Smooth muscle cell (in vitro differentiated cells): ENCODE data around the gene DRD4. TPM values are rescaled to one million over a fixed set of nuclear protein-coding genes. Genes with fewer than 3 reads are reported as not detected.

Experiments used
- DNase-seq: peaks from one replicate; lab custom pipeline; 2025; ENCODE audit not compliant: unreplicated experiment; lab: John Stamatoyannopoulos, UW
- H2AFZ ChIP-seq: fragments of 200-600 bp; sonication (generic); 2 replicates; pipeline ENCODE4 v1.6.0; 2016; ENCODE audit warnings: antibody characterized with exemption, low read depth, mild to moderate bottlenecking
- H3F3A ChIP-seq: fragments of 200-600 bp; sonication (generic); 2 replicates; pipeline ENCODE4 v1.6.0; 2017; ENCODE audit warnings: antibody characterized with exemption, low read depth
- H3K27ac ChIP-seq: fragments of 200-600 bp; sonication (generic); 2 replicates; pipeline ENCODE4 v1.5.1; 2016; ENCODE audit warnings: low read depth, mild to moderate bottlenecking
- H3K27me3 ChIP-seq: fragments of 200-600 bp; sonication (generic); 2 replicates; pipeline ENCODE4 v1.6.1; 2016; ENCODE audit warnings: low read depth, mild to moderate bottlenecking
- H3K36me3 ChIP-seq: fragments of 200-600 bp; sonication (generic); 2 replicates; pipeline ENCODE4 v1.5.1; 2016; ENCODE audit warnings: low read depth
- H3K4me1 ChIP-seq: fragments of 200-600 bp; sonication (generic); 2 replicates; pipeline ENCODE4 v1.5.1; 2016; ENCODE audit warnings: low read depth
- H3K4me2 ChIP-seq: fragments of 200-600 bp; sonication (generic); 2 replicates; pipeline ENCODE4 v1.6.0; 2016; ENCODE audit warnings: mild to moderate bottlenecking
- H3K4me3 ChIP-seq: fragments of 200-600 bp; sonication (generic); 2 replicates; pipeline ENCODE4 v1.5.1; 2016; ENCODE audit warnings: mild to moderate bottlenecking
- H3K79me2 ChIP-seq: fragments of 200-600 bp; sonication (generic); 2 replicates; pipeline ENCODE4 v1.6.0; 2016; ENCODE audit warnings: low read depth, mild to moderate bottlenecking
- H3K9ac ChIP-seq: fragments of 200-600 bp; sonication (generic); 2 replicates; pipeline ENCODE4 v1.6.0; 2016; ENCODE audit warnings: low read depth
- H3K9me3 ChIP-seq: fragments of 200-600 bp; sonication (generic); replicated peaks from 2 replicates; pipeline ENCODE4 v1.5.1; 2016; ENCODE audit warnings: low read depth
- H4K20me1 ChIP-seq: fragments of 200-600 bp; sonication (generic); 2 replicates; pipeline ENCODE4 v1.6.0; 2016; ENCODE audit warnings: low read depth
- CTCF ChIP-seq: fragments of 200-600 bp; sonication (generic); IDR thresholded peaks from 2 replicates; pipeline ENCODE4 v1.5.1; 2017; ENCODE audit warnings: borderline replicate concordance, mild to moderate bottlenecking, antibody characterized with exemption; ENCODE audit not compliant: insufficient read depth, poor library complexity, severe bottlenecking
- WGBS: methylation state at CpG from one replicate; pipeline ENCODE4 v1.1.7; 2016; ENCODE audit warnings: low lambda C conversion rate; 5-methylcytosine and 5-hydroxymethylcytosine counted together
- polyA plus RNA-seq: library from polyadenylated mRNA; unstranded; fragments of >200 nt; fragmentation: Nextera tagmentation; extraction: Ambion mirVana; gene quantifications from 2 replicates; pipeline ENCODE4 v1.2.1, GENCODE V29; 2016
- total RNA-seq: library from RNA; depleted of rRNA; stranded (reverse); fragments of >200 nt; gene quantifications from 2 replicates; pipeline ENCODE4 v1.2.3, GENCODE V29; 2014

Gene DRD4
- total and polyA plus RNA-seq, 2 experiments from 2014 or later, result 2.7 TPM; not detected in 1

GRCh38 chr11:605286-606129, 31.6 kb upstream of the DRD4 start:
- Histone ChIP-seq H3K9ac (no peak overlapping the region), H3K9me3 (no peaks in the 10 kb centered on the region), H3K27me3 (no peaks in the 10 kb centered on the region), H3K4me2 (no peak overlapping the region), H3K27ac (no peak overlapping the region), H4K20me1 (peaks cover 30% of the 10 kb centered on the region), H3K4me3 (no peak overlapping the region), H3F3A (no peaks in the 10 kb centered on the region), H2AFZ (no peak overlapping the region), H3K36me3 (peaks cover 15% of the 10 kb centered on the region), H3K79me2 (no peaks in the 10 kb centered on the region), H3K4me1 (no peaks in the 10 kb centered on the region)
- no peak for TF ChIP-seq CTCF
- no peak for DNase-seq
- 99% methylated on average over 33 of the region's 33 CpGs for WGBS

GRCh38 chr11:606245-606644, 30.8 kb upstream of the DRD4 start:
- no peak for DNase-seq
- no peak for TF ChIP-seq CTCF
- Histone ChIP-seq H3K36me3 (peaks cover 15% of the 10 kb centered on the region), H3K79me2 (no peaks in the 10 kb centered on the region), H3K9me3 (no peaks in the 10 kb centered on the region), H3K27ac (no peak overlapping the region), H3K4me1 (no peaks in the 10 kb centered on the region), H4K20me1 (peaks cover 36% of the 10 kb centered on the region), H3K4me3 (no peak overlapping the region), H3K9ac (no peak overlapping the region), H3F3A (no peaks in the 10 kb centered on the region), H3K4me2 (no peak overlapping the region), H2AFZ (no peak overlapping the region), H3K27me3 (no peaks in the 10 kb centered on the region)
- WGBS, result 96% methylated on average over 18 of the region's 19 CpGs

- Histone ChIP-seq H3K79me2 (no peaks in the 10 kb centered on the region), H3K4me2 (no peak overlapping the region), H3K9ac (no peak overlapping the region), H3K36me3 (peaks cover 9% of the 10 kb centered on the region), H3K4me1 (no peaks in the 10 kb centered on the region), H3K9me3 (no peaks in the 10 kb centered on the region), H3F3A (peaks cover 2% of the 10 kb centered on the region), H3K27me3 (no peaks in the 10 kb centered on the region), H3K27ac (no peak overlapping the region), H3K4me3 (no peak overlapping the region), H4K20me1 (peaks cover 38% of the 10 kb centered on the region), H2AFZ (no peak overlapping the region)
- WGBS, result 97% methylated on average over 35 of the region's 35 CpGs
- TF ChIP-seq CTCF, result no peak
- DNase-seq, result no peak
Observed at GRCh38 chr11:607020-607780, 29.9 kb upstream of the DRD4 start.
